GM04504 (cell line): Measurements from ENCODE around the gene MMP11.

Experiments used
- DNase-seq: peaks from one replicate; pipeline ENCODE4 v3.0.0-alpha.2; 2012; ENCODE audit warnings: low read depth

Gene MMP11

GRCh38 chr22:23831781-23832180 is 59.1 kb downstream of the MMP11 start:
- DNase-seq = no peak

GRCh38 chr22:23832226-23833016 is 59.8 kb downstream of the MMP11 start:
- no peak for DNase-seq

- DNase-seq = no peak
Measured at GRCh38 chr22:23833017-23833751, 60.5 kb downstream of the MMP11 start.
